HepG2 (cell line): Measurements from ENCODE around the gene CIAO3. TPM values are rescaled to one million over a fixed set of nuclear protein-coding genes. Genes with fewer than 3 reads are reported as not detected.

ENCODE experiments used
- ATAC-seq: fragments of 200-7000 bp; cut with Tn5 transposase; 3 replicates; pipeline ENCODE4 v1.9.1; 2020; ENCODE audit warnings: mild to moderate bottlenecking, moderate library complexity
- BruUV-seq: library from RNA; stranded (reverse); fragments of 400-500 nt; replicated peaks from 2 replicates; lab custom pipeline; 2021; lab: Mats Ljungman, UMichigan
- CTCF ChIA-PET: fragments of 300-600 bp; formaldehyde crosslinking; extraction: SDS; loops from one replicate; lab custom pipeline; 2021; ENCODE audit warnings: low total read pairs, inconsistent platforms, low intra/inter-chr PET ratio; lab: Yijun Ruan, JAX
- POLR2A ChIA-PET: fragments of 350-600 bp; sonication (Branson Sonifier 250); formaldehyde crosslinking; loops from one replicate; lab custom pipeline; 2020; ENCODE audit warnings: antibody characterized with exemption, inconsistent platforms; lab: Yijun Ruan, JAX
- DNase-seq: peaks from one replicate; pipeline ENCODE4 v3.0.0-alpha.2; 2015; ENCODE audit warnings: low spot score
- FAIRE-seq: peaks from 3 replicates; lab custom pipeline; 2011; peaks lifted over from hg19 to GRCh38; lab: Jason Lieb, UNC
- H2AFZ ChIP-seq: one replicate; pipeline ENCODE4 v1.6.1; 2011; ENCODE audit warnings: low read length, inconsistent platforms
- H3K27ac ChIP-seq: fragments of 300-600 bp; 3 replicates; pipeline ENCODE4 v1.8.0; 2011; ENCODE audit warnings: mixed run types, mild to moderate bottlenecking, mixed read lengths, low read length, inconsistent platforms; ENCODE audit not compliant: insufficient read depth; ENCODE audit errors: extremely low read length
- H3K27me3 ChIP-seq, 2 experiments: fragments of 200-600 bp in 1 of 2; 2 replicates in 1 of 2; 3 replicates in 1 of 2; pipeline versions ENCODE4 v1.6.0 to v1.8.0; 2011; ENCODE audit warnings: low read length in 2 of 2, mild to moderate bottlenecking in 2 of 2, moderate library complexity in 2 of 2, inconsistent platforms in 1 of 2; ENCODE audit not compliant: insufficient read depth in 2 of 2, control insufficient read depth in 1 of 2
- H3K36me3 ChIP-seq, 2 experiments: fragments of 200-600 bp in 1 of 2; replicated peaks in 1 of 2; 2 replicates in 1 of 2; 3 replicates in 1 of 2; pipeline versions ENCODE4 v1.5.1 to v1.8.0; 2011; ENCODE audit warnings: low read length in 2 of 2, inconsistent platforms in 1 of 2; ENCODE audit not compliant: insufficient read depth in 2 of 2, control insufficient read depth in 1 of 2
- H3K4me1 ChIP-seq: 2 replicates; pipeline ENCODE4 v1.5.1; 2012; ENCODE audit warnings: low read length, inconsistent platforms; ENCODE audit not compliant: insufficient read depth
- H3K4me2 ChIP-seq: 2 replicates; pipeline ENCODE4 v1.6.0; 2011; ENCODE audit warnings: low read depth, low read length, inconsistent platforms
- H3K4me3 ChIP-seq, 3 experiments: fragments of 200-600 bp in 1 of 3; sonication (generic), shearing (Covaris generic) in 1 of 3; replicated peaks in 1 of 3; 2 replicates each; pipeline ENCODE4 v1.5.1; 2011 to 2016; ENCODE audit warnings: low read length in 3 of 3, inconsistent platforms in 2 of 3, low read depth in 2 of 3, mild to moderate bottlenecking in 2 of 3, control low read depth in 1 of 3, mixed read lengths in 1 of 3; ENCODE audit not compliant: insufficient read depth in 1 of 3
- H3K79me2 ChIP-seq: one replicate; pipeline ENCODE4 v1.6.1; 2011; ENCODE audit warnings: low read length, inconsistent platforms; ENCODE audit not compliant: insufficient read depth
- H3K9ac ChIP-seq: 2 replicates; pipeline ENCODE4 v1.6.0; 2011; ENCODE audit warnings: mild to moderate bottlenecking, low read depth, low read length, inconsistent platforms; ENCODE audit not compliant: insufficient read depth
- H3K9me3 ChIP-seq: 2 replicates; pipeline ENCODE4 v1.5.1; 2012; ENCODE audit warnings: mild to moderate bottlenecking, low read length
- H4K20me1 ChIP-seq: 2 replicates; pipeline ENCODE4 v1.6.0; 2011; ENCODE audit warnings: inconsistent platforms, mild to moderate bottlenecking, low read length, moderate library complexity; ENCODE audit not compliant: insufficient read depth
- ATF7-NPFF ChIP-seq: sonication (generic); formaldehyde crosslinking; IDR thresholded peaks from 2 replicates; pipeline ENCODE4 v1.8.1; 2023; ENCODE audit warnings: mild to moderate bottlenecking, low read depth, missing genetic modification reagents, moderate library complexity
- HNRNPL ChIP-seq: fragments of 200-400 bp; formaldehyde crosslinking; IDR thresholded peaks from 2 replicates; pipeline ENCODE4 v1.6.1; 2017; ENCODE audit warnings: mild to moderate bottlenecking, low read depth, low read length
- MAZ ChIP-seq, 2 experiments: sonication (generic) in 1 of 2; formaldehyde crosslinking in 1 of 2; IDR thresholded peaks; 2 replicates each; pipeline versions ENCODE4 v1.5.0 to v1.6.1; 2012 to 2020; ENCODE audit warnings: low read depth in 2 of 2, mild to moderate bottlenecking in 2 of 2, borderline replicate concordance in 1 of 2, improper control_type of control experiment in 1 of 2, low read length in 1 of 2, missing genetic modification reagents in 1 of 2, moderate library complexity in 1 of 2
- NFIB ChIP-seq: sonication (generic); formaldehyde crosslinking; IDR thresholded peaks from 2 replicates; pipeline ENCODE4 v1.9.0; 2021; ENCODE audit warnings: missing genetic modification reagents, mild to moderate bottlenecking, borderline replicate concordance
- SP4 ChIP-seq: sonication (generic); formaldehyde crosslinking; IDR thresholded peaks from 2 replicates; pipeline ENCODE4 v1.8.1; 2023; ENCODE audit warnings: mild to moderate bottlenecking, missing genetic modification reagents
- TEAD3 ChIP-seq: optimal IDR thresholded peaks from 2 replicates; pipeline ENCODE3; 2016; ENCODE audit warnings: borderline replicate concordance
- WGBS: methylation state at CpG from one replicate; pipeline ENCODE4 v1.1.6; 2017; ENCODE audit warnings: low lambda C conversion rate; 5-methylcytosine and 5-hydroxymethylcytosine counted together
- in situ Hi-C: cut with HindIII; loops from 2 replicates; pipeline ENCODE4 v1.10.0; 2017; ENCODE audit warnings: low pct_unique_long_range_greater_than_20kb; ENCODE audit not compliant: extremely low pct_ligation_motif_present
- intact Hi-C: fragments of 100-400 bp; cut with micrococcal nuclease; formaldehyde crosslinking; loops from one replicate; pipeline ENCODE4 v1.10.0; 2022; ENCODE audit not compliant: unreplicated experiment
- polyA plus RNA-seq, 8 experiments: library from polyadenylated mRNA; depleted of rRNA in 3 of 8; stranded (reverse) in 7 of 8; unstranded in 1 of 8; fragments of >200 nt; fragmentation: Illumina TruSeq in 4 of 8; extraction: Trizol in 4 of 8; gene quantifications; 2 replicates each; pipeline versions ENCODE4 v1.2.1 to v1.2.3, GENCODE V29; 2011 to 2016; ENCODE audit warnings: low read depth in 4 of 8, missing spikeins in 1 of 8, mixed read lengths in 1 of 8; ENCODE audit not compliant: insufficient read depth in 1 of 8
- total RNA-seq, 5 experiments: library from RNA; depleted of rRNA; stranded (reverse); fragments of >200 nt; fragmentation: Illumina TruSeq; extraction: Trizol; gene quantifications; 2 replicates each; pipeline ENCODE4 v1.2.3, GENCODE V29; 2016; ENCODE audit warnings: low read depth in 1 of 5
- TF ChIP-seq, protein P1 (sequence below): sonication (generic); formaldehyde crosslinking; IDR thresholded peaks from 2 replicates; pipeline ENCODE4 v1.4.0; 2020; ENCODE audit warnings: missing genetic modification reagents, borderline replicate concordance
- TF ChIP-seq, protein P2 (sequence below): sonication (generic); formaldehyde crosslinking; IDR thresholded peaks from 2 replicates; pipeline ENCODE4 v1.4.0; 2020; ENCODE audit warnings: mild to moderate bottlenecking, missing genetic modification reagents, borderline replicate concordance
- TF ChIP-seq, protein P3 (sequence below): IDR thresholded peaks from 2 replicates; pipeline ENCODE4 v1.6.1; 2016; ENCODE audit warnings: mild to moderate bottlenecking, missing biosample characterization, missing genetic modification reagents

The CIAO3 gene
- total and polyA plus RNA-seq, 2 of the 13 experiments (the other 11 are each of a cell fraction or from before 2014, with no cell fraction given) = 21.7 to 25.0 TPM

DNA sequence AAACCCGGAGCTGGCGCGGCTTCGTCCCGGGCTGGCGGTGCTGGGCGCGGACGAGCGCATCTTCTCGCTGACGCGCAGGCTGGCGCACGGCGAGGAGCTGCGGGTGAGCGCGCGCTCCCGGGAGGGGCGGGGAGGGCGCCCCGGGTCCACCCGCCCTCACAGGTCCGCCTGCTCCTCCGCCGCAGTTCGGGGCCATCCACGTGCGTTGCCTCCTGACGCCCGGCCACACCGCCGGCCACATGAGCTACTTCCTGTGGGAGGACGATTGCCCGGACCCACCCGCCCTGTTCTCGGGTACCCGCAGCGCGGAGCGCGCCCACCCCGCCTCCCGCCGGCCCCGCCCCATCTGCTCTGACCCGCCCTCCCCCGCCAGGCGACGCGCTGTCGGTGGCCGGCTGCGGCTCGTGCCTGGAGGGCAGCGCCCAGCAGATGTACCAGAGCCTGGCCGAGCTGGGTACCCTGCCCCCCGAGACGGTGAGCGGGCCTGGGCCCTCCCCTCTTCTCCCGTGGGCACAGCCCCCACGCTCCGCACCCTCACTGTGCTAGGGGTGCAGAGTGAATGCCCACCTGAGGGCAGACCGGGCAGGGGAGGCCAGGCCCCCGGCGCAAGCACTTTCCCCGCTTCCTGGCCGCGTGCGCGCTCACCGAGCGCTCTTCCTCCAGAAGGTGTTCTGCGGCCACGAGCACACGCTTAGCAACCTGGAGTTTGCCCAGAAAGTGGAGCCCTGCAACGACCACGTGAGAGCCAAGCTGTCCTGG lies 12.5 kb downstream of the CIAO3 start (continued):
- TF ChIP-seq SP4 (CRISPR knock-in tag) = 0 out of 2 replicates have a peak, but pooled peaks have one; percentile 19

DNA sequence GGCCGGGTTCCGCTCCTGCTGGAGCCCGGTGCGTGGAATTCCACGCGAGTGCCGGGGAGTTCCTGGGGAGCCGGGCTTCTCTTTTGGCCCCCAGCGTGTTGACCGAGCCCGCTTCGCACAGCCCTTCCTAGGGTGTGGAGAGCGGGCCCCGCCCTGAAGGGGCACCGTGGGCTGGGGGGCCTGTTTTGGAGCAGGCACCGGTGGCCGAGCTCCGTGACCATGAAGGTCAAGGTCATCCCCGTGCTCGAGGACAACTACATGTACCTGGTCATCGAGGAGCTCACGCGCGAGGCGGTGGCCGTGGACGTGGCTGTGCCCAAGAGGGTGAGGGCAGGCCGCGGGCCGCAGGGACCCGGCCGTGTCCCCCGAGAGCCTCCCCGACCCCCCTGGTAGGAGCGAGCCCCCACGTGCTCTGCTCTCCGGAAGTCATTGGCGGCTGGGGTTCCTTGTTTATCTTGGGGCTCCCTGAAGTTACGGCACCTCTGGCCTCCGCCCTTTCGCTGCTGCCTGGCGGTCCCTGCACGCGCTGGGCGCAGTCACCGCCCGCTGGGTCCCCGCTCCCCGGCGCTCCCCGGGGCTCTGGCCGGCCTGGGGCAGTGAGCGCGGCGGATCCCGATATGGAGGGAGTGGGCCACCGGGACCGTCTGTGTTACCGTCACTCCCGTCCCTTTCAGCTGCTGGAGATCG lies 13.4 kb downstream of the CIAO3 start:
- Histone ChIP-seq H3K36me3 (no peaks in the 10 kb centered on the region), H3K9me3 (no peaks in the 10 kb centered on the region), H2AFZ (no peak overlapping the region), H3K4me3 (peak overlapping the region; percentile 57 to 82 (median 66)), H3K9ac (peak overlapping the region; percentile 69), H3K27me3 (peaks cover 0 to 3% of the 10 kb centered on the region in 2 experiments; a peak in 1 of 5 replicates), H3K79me2 (no peaks in the 10 kb centered on the region), H3K4me1 (peaks cover 11% of the 10 kb centered on the region), H3K4me2 (peak overlapping the region; percentile 94), H4K20me1 (no peaks in the 10 kb centered on the region), H3K27ac (no peak overlapping the region)
- no CpG with 5 or more reads among the region's 61 CpGs for WGBS
- in situ Hi-C loops = no loop called here
- ATAC-seq (peak; percentile 14), DNase-seq (no peak), FAIRE-seq (no peak)
- ChIA-PET POLR2A (interaction anchor here (1.1 to 2.0 kb wide), 2 partner anchors 11 to 15 kb away, joined by 3 to 7 read pairs; no protein-coding TSS in a partner anchor), CTCF (no interaction called here)
- BruUV-seq = no TSS peak
- intact Hi-C loops = no loop called here
- no peak for TF ChIP-seq NFIB
- 0 out of 2 replicates have a peak, but pooled peaks have one; percentile 16 for TF ChIP-seq HNRNPL
- TF ChIP-seq ATF7-NPFF = peak; percentile 77; the same call in 1 of the 2 replicates
- TF ChIP-seq MAZ (IDR thresholded peaks at IDR 0.05; ENCODE audit: borderline replicate concordance, low read depth, low read length) = no peak
- peak; percentile 2; the same call in 1 of the 2 replicates for TF ChIP-seq MAZ (CRISPR knock-in tag; IDR thresholded peaks at IDR 0.05; ENCODE audit: low read depth)
- peak; percentile 8 for TF ChIP-seq TEAD3 (CRISPR knock-in tag)
- TF ChIP-seq, protein P1, sequence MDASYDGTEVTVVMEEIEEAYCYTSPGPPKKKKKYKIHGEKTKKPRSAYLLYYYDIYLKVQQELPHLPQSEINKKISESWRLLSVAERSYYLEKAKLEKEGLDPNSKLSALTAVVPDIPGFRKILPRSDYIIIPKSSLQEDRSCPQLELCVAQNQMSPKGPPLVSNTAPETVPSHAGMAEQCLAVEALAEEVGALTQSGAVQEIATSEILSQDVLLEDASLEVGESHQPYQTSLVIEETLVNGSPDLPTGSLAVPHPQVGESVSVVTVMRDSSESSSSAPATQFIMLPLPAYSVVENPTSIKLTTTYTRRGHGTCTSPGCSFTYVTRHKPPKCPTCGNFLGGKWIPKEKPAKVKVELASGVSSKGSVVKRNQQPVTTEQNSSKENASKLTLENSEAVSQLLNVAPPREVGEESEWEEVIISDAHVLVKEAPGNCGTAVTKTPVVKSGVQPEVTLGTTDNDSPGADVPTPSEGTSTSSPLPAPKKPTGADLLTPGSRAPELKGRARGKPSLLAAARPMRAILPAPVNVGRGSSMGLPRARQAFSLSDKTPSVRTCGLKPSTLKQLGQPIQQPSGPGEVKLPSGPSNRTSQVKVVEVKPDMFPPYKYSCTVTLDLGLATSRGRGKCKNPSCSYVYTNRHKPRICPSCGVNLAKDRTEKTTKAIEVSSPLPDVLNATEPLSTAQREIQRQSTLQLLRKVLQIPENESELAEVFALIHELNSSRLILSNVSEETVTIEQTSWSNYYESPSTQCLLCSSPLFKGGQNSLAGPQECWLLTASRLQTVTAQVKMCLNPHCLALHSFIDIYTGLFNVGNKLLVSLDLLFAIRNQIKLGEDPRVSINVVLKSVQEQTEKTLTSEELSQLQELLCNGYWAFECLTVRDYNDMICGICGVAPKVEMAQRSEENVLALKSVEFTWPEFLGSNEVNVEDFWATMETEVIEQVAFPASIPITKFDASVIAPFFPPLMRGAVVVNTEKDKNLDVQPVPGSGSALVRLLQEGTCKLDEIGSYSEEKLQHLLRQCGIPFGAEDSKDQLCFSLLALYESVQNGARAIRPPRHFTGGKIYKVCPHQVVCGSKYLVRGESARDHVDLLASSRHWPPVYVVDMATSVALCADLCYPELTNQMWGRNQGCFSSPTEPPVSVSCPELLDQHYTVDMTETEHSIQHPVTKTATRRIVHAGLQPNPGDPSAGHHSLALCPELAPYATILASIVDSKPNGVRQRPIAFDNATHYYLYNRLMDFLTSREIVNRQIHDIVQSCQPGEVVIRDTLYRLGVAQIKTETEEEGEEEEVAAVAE (CRISPR knock-in tag) = no peak
- TF ChIP-seq, protein P2, sequence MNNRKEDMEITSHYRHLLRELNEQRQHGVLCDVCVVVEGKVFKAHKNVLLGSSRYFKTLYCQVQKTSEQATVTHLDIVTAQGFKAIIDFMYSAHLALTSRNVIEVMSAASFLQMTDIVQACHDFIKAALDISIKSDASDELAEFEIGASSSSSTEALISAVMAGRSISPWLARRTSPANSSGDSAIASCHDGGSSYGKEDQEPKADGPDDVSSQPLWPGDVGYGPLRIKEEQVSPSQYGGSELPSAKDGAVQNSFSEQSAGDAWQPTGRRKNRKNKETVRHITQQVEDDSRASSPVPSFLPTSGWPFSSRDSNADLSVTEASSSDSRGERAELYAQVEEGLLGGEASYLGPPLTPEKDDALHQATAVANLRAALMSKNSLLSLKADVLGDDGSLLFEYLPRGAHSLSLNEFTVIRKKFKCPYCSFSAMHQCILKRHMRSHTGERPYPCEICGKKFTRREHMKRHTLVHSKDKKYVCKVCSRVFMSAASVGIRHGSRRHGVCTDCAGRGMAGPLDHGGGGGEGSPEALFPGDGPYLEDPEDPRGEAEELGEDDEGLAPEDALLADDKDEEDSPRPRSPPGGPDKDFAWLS (CRISPR knock-in tag) = 0 out of 2 replicates have a peak, but pooled peaks have one; percentile 51
- TF ChIP-seq, protein P3, sequence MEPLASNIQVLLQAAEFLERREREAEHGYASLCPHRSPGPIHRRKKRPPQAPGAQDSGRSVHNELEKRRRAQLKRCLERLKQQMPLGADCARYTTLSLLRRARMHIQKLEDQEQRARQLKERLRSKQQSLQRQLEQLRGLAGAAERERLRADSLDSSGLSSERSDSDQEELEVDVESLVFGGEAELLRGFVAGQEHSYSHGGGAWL (CRISPR knock-in tag) = no peak
